GM12878 (cell line): ENCODE measurements around the gene TPPP. TPM values are rescaled to one million over a fixed set of nuclear protein-coding genes. Genes with fewer than 3 reads are reported as not detected.

ENCODE experiments used
- ATAC-seq: fragments of 200-7000 bp; cut with Tn5 transposase; 3 replicates; pipeline ENCODE4 v1.9.1; 2020; ENCODE audit warnings: mild to moderate bottlenecking, moderate library complexity
- BruUV-seq: library from RNA; stranded (reverse); fragments of 400-500 nt; replicated peaks from 2 replicates; lab custom pipeline; 2021; lab: Mats Ljungman, UMichigan
- CTCF ChIA-PET: fragments of 300-600 bp; sonication (Branson Sonifier 250); formaldehyde crosslinking; extraction: SDS; loops from one replicate; lab custom pipeline; 2021; ENCODE audit warnings: inconsistent platforms; lab: Yijun Ruan, JAX
- POLR2A ChIA-PET: fragments of 350-600 bp; formaldehyde crosslinking; extraction: SDS; loops from one replicate; lab custom pipeline; 2021; ENCODE audit warnings: inconsistent platforms; lab: Charles Lee
- RAD21 ChIA-PET: fragments of 300-600 bp; sonication (Branson Sonifier 250); formaldehyde crosslinking; loops from one replicate; lab custom pipeline; 2023; ENCODE audit warnings: antibody characterized with exemption; ENCODE audit not compliant: unreplicated experiment; lab: Charles Lee
- SMC1A ChIA-PET: fragments of 300-600 bp; sonication (Branson Sonifier 250); formaldehyde crosslinking; loops from one replicate; lab custom pipeline; 2023; ENCODE audit not compliant: unreplicated experiment, uncharacterized antibody; lab: Charles Lee
- DNase-seq: peaks from one replicate; pipeline ENCODE4 v3.0.0-alpha.2; 2011; ENCODE audit warnings: low read depth, low spot score
- FAIRE-seq: peaks from 3 replicates; lab custom pipeline; 2011; peaks lifted over from hg19 to GRCh38; lab: Jason Lieb, UNC
- H2AFZ ChIP-seq: 2 replicates; pipeline ENCODE4 v1.6.0; 2011; ENCODE audit warnings: low read depth, low read length, control low read depth; ENCODE audit not compliant: control insufficient read depth
- H3K27ac ChIP-seq: 2 replicates; pipeline ENCODE4 v1.5.1; 2011; ENCODE audit warnings: control low read depth; ENCODE audit not compliant: control insufficient read depth, insufficient read depth
- H3K27me3 ChIP-seq, 2 experiments: replicated peaks in 1 of 2; 2 replicates each; pipeline versions ENCODE4 v1.6.0 to v1.6.1; 2011; ENCODE audit warnings: low read length in 1 of 2; ENCODE audit not compliant: control insufficient read depth in 2 of 2, insufficient read depth in 2 of 2
- H3K36me3 ChIP-seq, 2 experiments: 2 replicates each; pipeline ENCODE4 v1.5.1; 2011; ENCODE audit warnings: low read length in 1 of 2; ENCODE audit not compliant: control insufficient read depth in 2 of 2, insufficient read depth in 2 of 2
- H3K4me1 ChIP-seq: 2 replicates; pipeline ENCODE4 v1.6.1; 2011; ENCODE audit warnings: mild to moderate bottlenecking, low read length, moderate library complexity, mixed read lengths; ENCODE audit not compliant: control insufficient read depth, insufficient read depth
- H3K4me2 ChIP-seq: 2 replicates; pipeline ENCODE4 v1.6.0; 2011; ENCODE audit warnings: control low read depth; ENCODE audit not compliant: control insufficient read depth, insufficient read depth
- H3K4me3 ChIP-seq: fragments of 200-600 bp; sonication (generic); 2 replicates; pipeline ENCODE4 v1.5.1; 2016
- H3K79me2 ChIP-seq: 2 replicates; pipeline ENCODE4 v1.6.0; 2011; ENCODE audit warnings: low read length; ENCODE audit not compliant: control insufficient read depth, insufficient read depth
- H3K9ac ChIP-seq: 2 replicates; pipeline ENCODE4 v1.8.0; 2011; ENCODE audit warnings: low read length, control low read depth, mixed read lengths; ENCODE audit not compliant: control insufficient read depth, insufficient read depth
- H3K9me3 ChIP-seq: replicated peaks from 3 replicates; pipeline ENCODE4 v1.5.1; 2011; ENCODE audit warnings: mild to moderate bottlenecking, low read length; ENCODE audit not compliant: control insufficient read depth, insufficient read depth
- H4K20me1 ChIP-seq: 2 replicates; pipeline ENCODE4 v1.6.0; 2011; ENCODE audit not compliant: control insufficient read depth, insufficient read depth
- ATF7 ChIP-seq: fragments of 450-650 bp; IDR thresholded peaks from 2 replicates; pipeline ENCODE4 v1.6.1; 2016; ENCODE audit warnings: low read depth, mild to moderate bottlenecking
- CHD4 ChIP-seq: fragments of 200-600 bp; sonication (generic); IDR thresholded peaks from 2 replicates; pipeline ENCODE4 v1.6.1; 2016; ENCODE audit warnings: mild to moderate bottlenecking
- FOXK2 ChIP-seq: fragments of 450-650 bp; IDR thresholded peaks from 2 replicates; pipeline ENCODE4 v1.6.1; 2017; ENCODE audit warnings: mild to moderate bottlenecking, moderate library complexity
- HDAC6 ChIP-seq: fragments of 200-600 bp; sonication (generic); IDR thresholded peaks from one replicate; pipeline ENCODE4 v1.8.0; 2017; ENCODE audit warnings: antibody characterized with exemption; ENCODE audit not compliant: unreplicated experiment
- HDGF ChIP-seq: fragments of 450-650 bp; IDR thresholded peaks from 2 replicates; pipeline ENCODE4 v1.6.1; 2016; ENCODE audit warnings: antibody characterized with exemption
- IRF4 ChIP-seq: IDR thresholded peaks from 2 replicates; pipeline ENCODE4 v1.6.1; 2011; ENCODE audit warnings: low read depth, low read length
- NR2F1 ChIP-seq: fragments of 450-650 bp; conservative IDR thresholded peaks from 2 replicates; pipeline ENCODE4 v1.6.1; 2017; ENCODE audit warnings: mild to moderate bottlenecking
- POLR2AphosphoS5 ChIP-seq: IDR thresholded peaks from 2 replicates; pipeline ENCODE4 v1.6.1; 2011; ENCODE audit warnings: mild to moderate bottlenecking, low read length, inconsistent platforms
- SP1 ChIP-seq: IDR thresholded peaks from one replicate; pipeline ENCODE4 v1.6.1; 2011; ENCODE audit warnings: low read depth, low read length
- ZNF207 ChIP-seq: fragments of 450-650 bp; IDR thresholded peaks from 2 replicates; pipeline ENCODE4 v1.6.1; 2014; ENCODE audit warnings: antibody characterized with exemption, mild to moderate bottlenecking, borderline replicate concordance
- WGBS: methylation state at CpG from one replicate; pipeline ENCODE4 v1.1.6; 2016; ENCODE audit warnings: low lambda C conversion rate; ENCODE audit not compliant: insufficient replicate concordance, insufficient coverage; ENCODE audit errors: missing lambda C conversion rate; 5-methylcytosine and 5-hydroxymethylcytosine counted together
- in situ Hi-C: fragments of 300-500 bp; cut with MboI; formaldehyde crosslinking; loops from 9 replicates; pipeline ENCODE4 v1.14.3; 2018; ENCODE audit warnings: mixed read lengths
- intact Hi-C: fragments of 100-400 bp; cut with micrococcal nuclease; formaldehyde crosslinking; loops from one replicate; pipeline ENCODE4 v1.14.2; 2022; ENCODE audit not compliant: unreplicated experiment
- polyA plus RNA-seq, 11 experiments: library from polyadenylated mRNA; depleted of rRNA in 4 of 11; unstranded in 6 of 11; stranded (reverse) in 5 of 11; fragments of >200 nt; fragmentation: Nextera tagmentation in 4 of 11; fragmentation: Illumina TruSeq in 1 of 11; extraction: Ambion mirVana in 4 of 11; extraction: Trizol in 1 of 11; gene quantifications; 1 replicate in 1 of 11; 2 replicates in 10 of 11; pipeline versions ENCODE4 v1.2.1 to v1.2.3, GENCODE V29; 2011 to 2016; ENCODE audit warnings: inconsistent platforms in 2 of 11, missing spikeins in 2 of 11, low read depth in 1 of 11
- total RNA-seq, 4 experiments: library from RNA; depleted of rRNA in 3 of 4; stranded (reverse); fragments of >200 nt in 3 of 4; fragmentation: Illumina TruSeq in 1 of 4; extraction: Trizol in 1 of 4; gene quantifications; 2 replicates each; pipeline versions ENCODE4 v1.2.1 to v1.2.3, GENCODE V29; 2013 to 2021
- TF ChIP-seq, protein P1 (sequence below): IDR thresholded peaks from 2 replicates; pipeline ENCODE4 v1.6.1; 2012; ENCODE audit warnings: mild to moderate bottlenecking, low read depth, low read length
- TF ChIP-seq, protein P2 (sequence below), 3 experiments: IDR thresholded peaks in 2 of 3; conservative IDR thresholded peaks in 1 of 3; 2 replicates each; pipeline ENCODE4 v1.5.1; 2011; ENCODE audit warnings: low read depth in 3 of 3, low read length in 3 of 3, mild to moderate bottlenecking in 3 of 3, control low read depth in 2 of 3, moderate library complexity in 2 of 3, inconsistent platforms in 1 of 3, mixed read lengths in 1 of 3; ENCODE audit not compliant: control insufficient read depth in 2 of 3, insufficient read depth in 1 of 3; ENCODE audit errors: extremely low read depth in 1 of 3
- TF ChIP-seq, protein P3 (sequence below): fragments of 450-650 bp; IDR thresholded peaks from 2 replicates; pipeline ENCODE4 v1.6.1; 2017; ENCODE audit warnings: mild to moderate bottlenecking, low read depth, inconsistent platforms; ENCODE audit not compliant: poor library complexity, severe bottlenecking

Gene TPPP
- total and polyA plus RNA-seq, 10 of the 15 experiments (the other 5 are each of a cell fraction or from before 2014, with no cell fraction given) = under 0.01 to 0.24 (median 0.04) TPM; not detected in 4

DNA sequence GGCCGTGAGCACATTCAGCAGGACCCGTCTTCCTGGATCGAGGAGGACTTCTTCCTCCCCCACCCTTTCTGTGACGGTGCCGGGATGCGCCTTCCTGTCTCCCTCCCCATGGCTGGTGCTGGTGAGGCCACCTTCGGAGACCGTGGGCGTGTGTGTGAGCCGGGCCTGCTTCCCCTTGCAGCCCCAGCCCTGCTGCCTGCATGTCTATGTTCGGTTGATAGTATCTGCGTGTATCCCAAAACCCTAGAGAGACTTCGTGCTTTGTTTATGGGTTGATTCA lies 68.3 kb downstream of the TPPP start (continued):
- TF ChIP-seq, protein P1, sequence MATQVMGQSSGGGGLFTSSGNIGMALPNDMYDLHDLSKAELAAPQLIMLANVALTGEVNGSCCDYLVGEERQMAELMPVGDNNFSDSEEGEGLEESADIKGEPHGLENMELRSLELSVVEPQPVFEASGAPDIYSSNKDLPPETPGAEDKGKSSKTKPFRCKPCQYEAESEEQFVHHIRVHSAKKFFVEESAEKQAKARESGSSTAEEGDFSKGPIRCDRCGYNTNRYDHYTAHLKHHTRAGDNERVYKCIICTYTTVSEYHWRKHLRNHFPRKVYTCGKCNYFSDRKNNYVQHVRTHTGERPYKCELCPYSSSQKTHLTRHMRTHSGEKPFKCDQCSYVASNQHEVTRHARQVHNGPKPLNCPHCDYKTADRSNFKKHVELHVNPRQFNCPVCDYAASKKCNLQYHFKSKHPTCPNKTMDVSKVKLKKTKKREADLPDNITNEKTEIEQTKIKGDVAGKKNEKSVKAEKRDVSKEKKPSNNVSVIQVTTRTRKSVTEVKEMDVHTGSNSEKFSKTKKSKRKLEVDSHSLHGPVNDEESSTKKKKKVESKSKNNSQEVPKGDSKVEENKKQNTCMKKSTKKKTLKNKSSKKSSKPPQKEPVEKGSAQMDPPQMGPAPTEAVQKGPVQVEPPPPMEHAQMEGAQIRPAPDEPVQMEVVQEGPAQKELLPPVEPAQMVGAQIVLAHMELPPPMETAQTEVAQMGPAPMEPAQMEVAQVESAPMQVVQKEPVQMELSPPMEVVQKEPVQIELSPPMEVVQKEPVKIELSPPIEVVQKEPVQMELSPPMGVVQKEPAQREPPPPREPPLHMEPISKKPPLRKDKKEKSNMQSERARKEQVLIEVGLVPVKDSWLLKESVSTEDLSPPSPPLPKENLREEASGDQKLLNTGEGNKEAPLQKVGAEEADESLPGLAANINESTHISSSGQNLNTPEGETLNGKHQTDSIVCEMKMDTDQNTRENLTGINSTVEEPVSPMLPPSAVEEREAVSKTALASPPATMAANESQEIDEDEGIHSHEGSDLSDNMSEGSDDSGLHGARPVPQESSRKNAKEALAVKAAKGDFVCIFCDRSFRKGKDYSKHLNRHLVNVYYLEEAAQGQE = no peak
- TF ChIP-seq, protein P2, sequence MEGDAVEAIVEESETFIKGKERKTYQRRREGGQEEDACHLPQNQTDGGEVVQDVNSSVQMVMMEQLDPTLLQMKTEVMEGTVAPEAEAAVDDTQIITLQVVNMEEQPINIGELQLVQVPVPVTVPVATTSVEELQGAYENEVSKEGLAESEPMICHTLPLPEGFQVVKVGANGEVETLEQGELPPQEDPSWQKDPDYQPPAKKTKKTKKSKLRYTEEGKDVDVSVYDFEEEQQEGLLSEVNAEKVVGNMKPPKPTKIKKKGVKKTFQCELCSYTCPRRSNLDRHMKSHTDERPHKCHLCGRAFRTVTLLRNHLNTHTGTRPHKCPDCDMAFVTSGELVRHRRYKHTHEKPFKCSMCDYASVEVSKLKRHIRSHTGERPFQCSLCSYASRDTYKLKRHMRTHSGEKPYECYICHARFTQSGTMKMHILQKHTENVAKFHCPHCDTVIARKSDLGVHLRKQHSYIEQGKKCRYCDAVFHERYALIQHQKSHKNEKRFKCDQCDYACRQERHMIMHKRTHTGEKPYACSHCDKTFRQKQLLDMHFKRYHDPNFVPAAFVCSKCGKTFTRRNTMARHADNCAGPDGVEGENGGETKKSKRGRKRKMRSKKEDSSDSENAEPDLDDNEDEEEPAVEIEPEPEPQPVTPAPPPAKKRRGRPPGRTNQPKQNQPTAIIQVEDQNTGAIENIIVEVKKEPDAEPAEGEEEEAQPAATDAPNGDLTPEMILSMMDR (IDR thresholded peaks at IDR 0.05 in 2 of 3, conservative IDR thresholded peaks at IDR 0.05 in 1 of 3; ENCODE audit: control insufficient read depth in 2 of 3, extremely low read depth in 1 of 3, insufficient read depth in 1 of 3, low read depth in 3 of 3, low read length in 3 of 3) = no peak
- TF ChIP-seq ATF7 (no peak), NR2F1 (no peak), HDGF (no peak)

DNA sequence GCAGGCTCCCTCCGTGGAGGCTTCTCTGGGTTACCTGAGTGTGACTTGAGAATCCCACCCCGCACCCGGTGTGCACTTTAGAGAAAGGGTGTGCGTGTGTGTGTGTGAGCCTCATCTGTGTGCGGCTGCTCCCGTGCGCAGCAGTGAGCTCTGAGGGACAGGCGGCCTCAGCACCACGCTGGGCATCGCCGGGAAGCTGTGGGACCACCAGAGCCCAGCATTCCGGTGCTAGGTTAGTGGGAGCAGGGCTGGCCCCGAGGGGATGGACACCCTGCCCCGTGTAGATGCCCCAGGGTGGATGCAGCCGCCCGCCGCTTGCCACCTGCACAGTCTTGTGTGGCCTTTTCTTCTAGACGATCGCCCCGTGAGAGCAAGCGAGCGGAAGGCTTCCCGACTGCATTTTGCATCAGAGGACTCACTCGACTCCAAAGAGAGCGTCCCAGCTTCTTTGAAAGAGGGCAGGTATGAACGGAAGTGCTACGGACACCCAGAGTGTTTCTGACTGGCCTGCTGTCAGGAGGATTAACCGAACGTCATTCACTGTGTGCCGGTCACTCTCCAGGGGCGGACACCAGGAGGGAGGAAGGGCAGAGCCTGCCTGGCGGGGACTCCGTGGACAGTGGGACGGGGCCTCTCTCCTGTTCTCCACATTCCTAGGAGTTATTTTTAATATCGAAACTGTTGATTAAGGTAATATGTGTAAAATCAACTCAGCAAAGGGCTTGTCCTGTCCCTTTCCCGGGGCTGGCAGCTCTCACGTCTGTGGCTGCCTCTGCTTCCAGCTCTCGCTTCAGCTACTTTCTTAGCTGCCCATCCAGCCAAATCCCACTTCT lies 68.8 kb downstream of the TPPP start:
- Histone ChIP-seq H3K27ac (no peak overlapping the region), H3K79me2 (no peaks in the 10 kb centered on the region), H3K36me3 (peaks cover 9 to 24% of the 10 kb centered on the region in 2 experiments), H2AFZ (no peak overlapping the region), H3K4me3 (no peak overlapping the region), H3K9ac (no peak overlapping the region), H3K4me1 (no peaks in the 10 kb centered on the region), H3K4me2 (no peak overlapping the region), H3K9me3 (no peaks in the 10 kb centered on the region), H4K20me1 (no peaks in the 10 kb centered on the region), H3K27me3 (no peaks in the 10 kb centered on the region)
- DNase-seq = no peak
- POLR2A ChIA-PET = no interaction called here
- intact Hi-C loops = no loop called here
- in situ Hi-C loops = no loop called here
- SMC1A ChIA-PET = no interaction called here
- RAD21 ChIA-PET = no interaction called here
- BruUV-seq = no TSS peak
- ATAC-seq = no peak
- FAIRE-seq = no peak
- CTCF ChIA-PET = no interaction called here
- WGBS = 95% methylated on average over 38 of the region's 38 CpGs
- TF ChIP-seq POLR2AphosphoS5 = no peak
- TF ChIP-seq IRF4 = no peak
- TF ChIP-seq FOXK2 = no peak
- no peak for TF ChIP-seq CHD4
- TF ChIP-seq HDAC6 = no peak
- no peak for TF ChIP-seq ZNF207
- TF ChIP-seq SP1 = no peak
- TF ChIP-seq, protein P3, sequence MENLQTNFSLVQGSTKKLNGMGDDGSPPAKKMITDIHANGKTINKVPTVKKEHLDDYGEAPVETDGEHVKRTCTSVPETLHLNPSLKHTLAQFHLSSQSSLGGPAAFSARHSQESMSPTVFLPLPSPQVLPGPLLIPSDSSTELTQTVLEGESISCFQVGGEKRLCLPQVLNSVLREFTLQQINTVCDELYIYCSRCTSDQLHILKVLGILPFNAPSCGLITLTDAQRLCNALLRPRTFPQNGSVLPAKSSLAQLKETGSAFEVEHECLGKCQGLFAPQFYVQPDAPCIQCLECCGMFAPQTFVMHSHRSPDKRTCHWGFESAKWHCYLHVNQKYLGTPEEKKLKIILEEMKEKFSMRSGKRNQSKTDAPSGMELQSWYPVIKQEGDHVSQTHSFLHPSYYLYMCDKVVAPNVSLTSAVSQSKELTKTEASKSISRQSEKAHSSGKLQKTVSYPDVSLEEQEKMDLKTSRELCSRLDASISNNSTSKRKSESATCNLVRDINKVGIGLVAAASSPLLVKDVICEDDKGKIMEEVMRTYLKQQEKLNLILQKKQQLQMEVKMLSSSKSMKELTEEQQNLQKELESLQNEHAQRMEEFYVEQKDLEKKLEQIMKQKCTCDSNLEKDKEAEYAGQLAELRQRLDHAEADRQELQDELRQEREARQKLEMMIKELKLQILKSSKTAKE = no peak
